GM18951 (cell line): ENCODE results near the gene SBK2.

ENCODE experiments used
- POLR2A ChIP-seq: IDR thresholded peaks from 4 replicates; pipeline ENCODE4 v1.6.1; 2011; ENCODE audit warnings: mild to moderate bottlenecking; ENCODE audit not compliant: insufficient read length, insufficient read depth; ENCODE audit errors: extremely low read depth
- in situ Hi-C: fragments of 300-500 bp; cut with MboI; formaldehyde crosslinking; loops from one replicate; pipeline ENCODE4 v1.12.0; 2022; ENCODE audit warnings: low sequenced_read_pairs, mixed read lengths, inconsistent platforms; ENCODE audit not compliant: unreplicated experiment

SBK2 gene

GRCh38 chr19:55549500-55550320, 12.8 kb upstream of the SBK2 start:
- TF ChIP-seq POLR2A = no peak
- in situ Hi-C loops = no loop called here

- in situ Hi-C loops = no loop called here
- no peak for TF ChIP-seq POLR2A
Observed at GRCh38 chr19:55546822-55547614, 10.1 kb upstream of the SBK2 start.

GRCh38 chr19:55546011-55546410, 9.1 kb upstream of the SBK2 start:
- in situ Hi-C loops = no loop called here
- no peak for TF ChIP-seq POLR2A

- TF ChIP-seq POLR2A = no peak
- in situ Hi-C loops = no loop called here
Observed at GRCh38 chr19:55545443-55545842, 8.5 kb upstream of the SBK2 start, which contains the start of gene SBK3. TSS of gene SBK3 (minus strand) at chr19:55545543. CDS start at chr19:55545543, 0 bp downstream.

GRCh38 chr19:55544776-55545439, 8.0 kb upstream of the SBK2 start:
- in situ Hi-C loops = no loop called here
- TF ChIP-seq POLR2A = no peak

- no peak for TF ChIP-seq POLR2A
- in situ Hi-C loops = no loop called here
Observed at GRCh38 chr19:55544014-55544413, 7.1 kb upstream of the SBK2 start.

GRCh38 chr19:55543567-55543966, 6.6 kb upstream of the SBK2 start:
- no peak for TF ChIP-seq POLR2A
- in situ Hi-C loops = no loop called here

- in situ Hi-C loops = no loop called here
- no peak for TF ChIP-seq POLR2A
Observed at GRCh38 chr19:55542292-55542855, 5.4 kb upstream of the SBK2 start.

GRCh38 chr19:55541091-55541490, 4.2 kb upstream of the SBK2 start:
- TF ChIP-seq POLR2A = no peak
- in situ Hi-C loops = no loop called here

GRCh38 chr19:55540619-55541018, 3.7 kb upstream of the SBK2 start:
- in situ Hi-C loops = no loop called here
- no peak for TF ChIP-seq POLR2A

- no peak for TF ChIP-seq POLR2A
- in situ Hi-C loops = no loop called here
Observed at GRCh38 chr19:55539090-55539984, 2.4 kb upstream of the SBK2 start.

- in situ Hi-C loops = no loop called here
- no peak for TF ChIP-seq POLR2A
Observed at GRCh38 chr19:55538132-55538531, 1.2 kb upstream of the SBK2 start.

GRCh38 chr19:55537741-55538111, 793 bp upstream of the SBK2 start:
- in situ Hi-C loops = no loop called here
- no peak for TF ChIP-seq POLR2A

GRCh38 chr19:55536366-55536765, 567 bp downstream of the SBK2 start:
- in situ Hi-C loops = no loop called here
- no peak for TF ChIP-seq POLR2A
